B cell (primary cell): ENCODE measurements around the gene CTDSPL. TPM values are rescaled to one million over a fixed set of nuclear protein-coding genes. Genes with fewer than 3 reads are reported as not detected.

Source experiments
- ATAC-seq: fragments of 200-7000 bp; cut with Tn5 transposase; one replicate; pipeline ENCODE4 v1.10.0; 2021; ENCODE audit warnings: low read depth, mild to moderate bottlenecking, moderate number of reproducible peaks, moderate library complexity
- CTCF ChIA-PET: fragments of 350-600 bp; sonication (Branson Sonifier 250); formaldehyde crosslinking; loops from one replicate; lab custom pipeline; 2021; ENCODE audit warnings: antibody characterized with exemption, inconsistent platforms; lab: Charles Lee
- POLR2A ChIA-PET: fragments of 350-600 bp; sonication (Branson Sonifier 250); formaldehyde crosslinking; loops from one replicate; lab custom pipeline; 2021; ENCODE audit warnings: antibody characterized with exemption; lab: Charles Lee
- DNase-seq: peaks from one replicate; pipeline ENCODE4 v3.0.0; 2013
- H2AFZ ChIP-seq: 2 replicates; pipeline ENCODE4 v1.6.1; 2012; ENCODE audit warnings: mild to moderate bottlenecking, low read depth, low read length; ENCODE audit not compliant: insufficient read depth, poor library complexity, severe bottlenecking
- H3K27ac ChIP-seq, 2 donors: 1 replicate in 1 of 2; 2 replicates in 1 of 2; pipeline ENCODE4 v1.5.1; 2012 to 2013; ENCODE audit warnings: low read length in 2 of 2, mild to moderate bottlenecking in 2 of 2, moderate library complexity in 1 of 2
- H3K27me3 ChIP-seq, 4 experiments: fragments of 200-600 bp in 1 of 4; sonication (generic) in 1 of 4; replicated peaks in 1 of 4; 1 replicate in 2 of 4; 2 replicates in 2 of 4; pipeline versions ENCODE4 v1.6.1 to v1.7.0; 2013 to 2016; ENCODE audit warnings: low read length in 3 of 4, mild to moderate bottlenecking in 2 of 4, mixed read lengths in 1 of 4, moderate library complexity in 1 of 4; ENCODE audit not compliant: insufficient read depth in 4 of 4, control insufficient read depth in 3 of 4; ENCODE audit errors: control extremely low read depth in 1 of 4
- H3K36me3 ChIP-seq, 2 experiments: replicated peaks in 1 of 2; 1 replicate in 1 of 2; 2 replicates in 1 of 2; pipeline versions ENCODE4 v1.6.1 to v1.7.1; 2013; ENCODE audit warnings: low read length in 1 of 2; ENCODE audit not compliant: insufficient read depth in 2 of 2, control insufficient read depth in 1 of 2; ENCODE audit errors: control extremely low read depth in 1 of 2, extremely low read depth in 1 of 2
- H3K4me1 ChIP-seq, 2 donors: fragments of 200-600 bp in 1 of 2; sonication (generic) in 1 of 2; 1 replicate in 1 of 2; 2 replicates in 1 of 2; pipeline versions ENCODE4 v1.5.1 to v1.6.1; 2013 to 2017; ENCODE audit warnings: low read length in 2 of 2; ENCODE audit not compliant: control insufficient read depth in 2 of 2, insufficient read depth in 2 of 2
- H3K4me2 ChIP-seq: replicated peaks from 2 replicates; pipeline ENCODE3; 2012; ENCODE audit warnings: mild to moderate bottlenecking, low read depth, low read length; ENCODE audit not compliant: poor library complexity, severe bottlenecking
- H3K4me3 ChIP-seq, 5 experiments: fragments of 200-600 bp in 1 of 5; sonication (generic) in 1 of 5; 1 replicate in 3 of 5; 2 replicates in 2 of 5; pipeline versions ENCODE4 v1.5.1 to v1.7.0; 2011 to 2016; ENCODE audit warnings: low read length in 4 of 5, mild to moderate bottlenecking in 4 of 5, low read depth in 2 of 5, control low read depth in 1 of 5, moderate library complexity in 1 of 5; ENCODE audit not compliant: insufficient read depth in 1 of 5; ENCODE audit errors: control extremely low read depth in 1 of 5, extremely low read depth in 1 of 5
- H3K79me2 ChIP-seq: fragments of 200-600 bp; sonication (generic); one replicate; pipeline ENCODE4 v1.6.0; 2016; ENCODE audit warnings: low read length; ENCODE audit not compliant: control insufficient read depth, insufficient read depth
- H3K9ac ChIP-seq: fragments of 200-600 bp; sonication (generic); 2 replicates; pipeline ENCODE4 v1.6.1; 2017; ENCODE audit warnings: mild to moderate bottlenecking, low read length, moderate library complexity
- H3K9me3 ChIP-seq, 3 donors: one replicate each; pipeline versions ENCODE4 v1.6.1 to v1.7.1; 2013; ENCODE audit warnings: low read length in 2 of 3; ENCODE audit not compliant: control insufficient read depth in 2 of 3, insufficient read depth in 1 of 3; ENCODE audit errors: control extremely low read depth in 1 of 3
- H4K20me1 ChIP-seq: 2 replicates; pipeline ENCODE4 v1.6.0; 2012; ENCODE audit warnings: mild to moderate bottlenecking, low read length; ENCODE audit not compliant: insufficient read depth, control insufficient read depth, poor library complexity, severe bottlenecking
- H3K27ac Mint-ChIP-seq: one replicate; pipeline ENCODE4 v1.8.0; 2021; ENCODE audit warnings: mixed read lengths
- H3K27me3 Mint-ChIP-seq: one replicate; pipeline ENCODE4 v1.8.0; 2021; ENCODE audit warnings: mixed read lengths
- H3K4me1 Mint-ChIP-seq: one replicate; pipeline ENCODE4 v1.8.0; 2021; ENCODE audit warnings: mixed read lengths
- H3K4me3 Mint-ChIP-seq: one replicate; pipeline ENCODE4 v1.8.0; 2021; ENCODE audit warnings: mixed read lengths
- H3K9me3 Mint-ChIP-seq: one replicate; pipeline ENCODE4 v1.8.0; 2022; ENCODE audit warnings: mixed read lengths; ENCODE audit not compliant: insufficient read depth
- EZH2 ChIP-seq: IDR thresholded peaks from 2 replicates; pipeline ENCODE4 v1.6.1; 2012; ENCODE audit warnings: borderline replicate concordance, low read depth, mild to moderate bottlenecking, moderate library complexity, low read length; ENCODE audit not compliant: insufficient read depth, poor library complexity, severe bottlenecking
- WGBS: methylation state at CpG from one replicate; pipeline ENCODE4 v1.1.5; 2013; ENCODE audit warnings: missing lambda C conversion rate; ENCODE audit not compliant: insufficient coverage; 5-methylcytosine and 5-hydroxymethylcytosine counted together
- intact Hi-C: fragments of 100-400 bp; cut with micrococcal nuclease; formaldehyde crosslinking; loops from one replicate; pipeline ENCODE4 v1.10.0; 2022
- polyA plus RNA-seq: library from polyadenylated mRNA; depleted of rRNA; stranded (reverse); fragments of >200 nt; gene quantifications from 2 replicates; pipeline ENCODE4 v1.2.3, GENCODE V29; 2012
- total RNA-seq, 2 donors: library from RNA; stranded (reverse); fragments of 120-200 nt in 1 of 2; gene quantifications; 1 replicate in 1 of 2; 2 replicates in 1 of 2; pipeline versions ENCODE4 v1.2.3 to v1.2.4, GENCODE V29; 2013 to 2022
- TF ChIP-seq, protein P1 (sequence below): fragments of 200-600 bp; IDR thresholded peaks from one replicate; pipeline ENCODE4 v1.8.0; 2022; ENCODE audit warnings: antibody characterized with exemption, mild to moderate bottlenecking

The CTDSPL gene
- total and polyA plus RNA-seq, 2 donors (not counting 1 experiment from before 2014, with no cell fraction given) = not detected

DNA sequence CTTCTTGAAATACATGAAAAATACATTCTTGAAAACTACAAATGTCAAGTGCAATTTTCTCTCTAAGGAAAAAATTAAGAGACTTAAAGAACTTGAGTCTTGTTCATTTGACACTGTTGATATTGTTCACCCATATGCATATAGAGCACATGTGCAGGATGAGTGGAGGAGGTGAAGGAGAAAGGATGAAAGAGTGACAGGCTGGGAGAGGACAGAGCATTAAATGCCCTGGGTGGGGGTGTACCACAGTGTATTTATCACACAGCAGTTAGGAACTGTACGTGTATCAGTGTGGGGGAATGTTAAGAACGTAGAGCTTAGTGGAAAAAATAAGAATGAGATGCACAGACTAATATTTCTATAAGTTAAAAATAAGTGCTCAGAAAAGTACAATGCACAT is 45.7 kb downstream of the CTDSPL start:
- peaks cover 0 to 11% (median under 1%) of the 10 kb centered on the region in 4 experiments for H3K27me3 ChIP-seq
- WGBS = no CpG with 5 or more reads among the region's 2 CpGs
- Mint-ChIP-seq H3K4me3 (no peak overlapping the region), H3K9me3 (no peaks in the 10 kb centered on the region), H3K27ac (no peak overlapping the region), H3K27me3 (peaks cover 19% of the 10 kb centered on the region), H3K4me1 (no peaks in the 10 kb centered on the region)
- no peak overlapping the region for H3K9ac ChIP-seq
- H2AFZ ChIP-seq = no peak overlapping the region
- no peaks in the 10 kb centered on the region for H3K4me1 ChIP-seq
- no peak overlapping the region for H3K4me3 ChIP-seq
- TF ChIP-seq, protein P1, sequence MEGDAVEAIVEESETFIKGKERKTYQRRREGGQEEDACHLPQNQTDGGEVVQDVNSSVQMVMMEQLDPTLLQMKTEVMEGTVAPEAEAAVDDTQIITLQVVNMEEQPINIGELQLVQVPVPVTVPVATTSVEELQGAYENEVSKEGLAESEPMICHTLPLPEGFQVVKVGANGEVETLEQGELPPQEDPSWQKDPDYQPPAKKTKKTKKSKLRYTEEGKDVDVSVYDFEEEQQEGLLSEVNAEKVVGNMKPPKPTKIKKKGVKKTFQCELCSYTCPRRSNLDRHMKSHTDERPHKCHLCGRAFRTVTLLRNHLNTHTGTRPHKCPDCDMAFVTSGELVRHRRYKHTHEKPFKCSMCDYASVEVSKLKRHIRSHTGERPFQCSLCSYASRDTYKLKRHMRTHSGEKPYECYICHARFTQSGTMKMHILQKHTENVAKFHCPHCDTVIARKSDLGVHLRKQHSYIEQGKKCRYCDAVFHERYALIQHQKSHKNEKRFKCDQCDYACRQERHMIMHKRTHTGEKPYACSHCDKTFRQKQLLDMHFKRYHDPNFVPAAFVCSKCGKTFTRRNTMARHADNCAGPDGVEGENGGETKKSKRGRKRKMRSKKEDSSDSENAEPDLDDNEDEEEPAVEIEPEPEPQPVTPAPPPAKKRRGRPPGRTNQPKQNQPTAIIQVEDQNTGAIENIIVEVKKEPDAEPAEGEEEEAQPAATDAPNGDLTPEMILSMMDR = no peak
- TF ChIP-seq EZH2 = no peak
- H3K27ac ChIP-seq = no peak overlapping the region
- no peak overlapping the region for H3K4me2 ChIP-seq
- DNase-seq = no peak
- ChIA-PET CTCF (no interaction called here), POLR2A (no interaction called here)
- no peaks in the 10 kb centered on the region for H3K79me2 ChIP-seq
- H3K36me3 ChIP-seq = no peaks in the 10 kb centered on the region
- ATAC-seq = no peak
- intact Hi-C loops = no loop called here
- no peaks in the 10 kb centered on the region for H3K9me3 ChIP-seq
- no peaks in the 10 kb centered on the region for H4K20me1 ChIP-seq

DNA sequence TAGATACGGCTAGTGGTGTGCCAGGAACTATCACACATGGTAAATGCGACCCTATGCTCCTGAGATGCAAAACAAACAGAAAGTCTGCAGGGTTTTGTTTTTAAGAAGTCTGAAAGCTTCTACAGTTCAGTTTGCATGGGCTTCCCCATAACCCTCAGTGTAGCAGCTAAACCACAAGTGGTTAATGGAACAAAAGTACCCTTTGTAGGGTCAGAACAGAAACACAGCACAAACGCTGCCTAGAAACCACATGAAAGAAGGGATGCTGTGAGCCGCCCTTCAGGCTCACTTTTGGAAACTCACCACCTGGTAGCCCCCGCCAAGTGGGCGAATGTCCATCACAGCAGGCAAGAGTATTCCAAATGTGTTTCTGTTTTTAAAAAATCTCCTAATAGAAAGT is 46.2 kb downstream of the CTDSPL start:
- Mint-ChIP-seq H3K4me1 (no peaks in the 10 kb centered on the region), H3K9me3 (no peaks in the 10 kb centered on the region), H3K27ac (no peak overlapping the region), H3K27me3 (peaks cover 19% of the 10 kb centered on the region), H3K4me3 (no peak overlapping the region)
- WGBS = 0% methylated on average over 2 of the region's 6 CpGs
- Histone ChIP-seq H3K79me2 (no peaks in the 10 kb centered on the region), H3K36me3 (no peaks in the 10 kb centered on the region), H3K9me3 (no peaks in the 10 kb centered on the region), H3K4me1 (no peaks in the 10 kb centered on the region), H2AFZ (no peak overlapping the region), H3K9ac (no peak overlapping the region), H3K27me3 (peaks cover 0 to 11% (median under 1%) of the 10 kb centered on the region in 4 experiments), H3K4me2 (no peak overlapping the region), H3K4me3 (no peak overlapping the region), H3K27ac (no peak overlapping the region), H4K20me1 (no peaks in the 10 kb centered on the region)
- POLR2A ChIA-PET = no interaction called here
- ATAC-seq = no peak
- DNase-seq = no peak
- intact Hi-C loops = no loop called here
- TF ChIP-seq, protein P1 = no peak
- TF ChIP-seq EZH2 = no peak
- CTCF ChIA-PET = no interaction called here
